Osteocyte (in vitro differentiated cells): ENCODE data around the gene HOOK1. TPM values are rescaled to one million over a fixed set of nuclear protein-coding genes. Genes with fewer than 3 reads are reported as not detected.

Source experiments
- DNase-seq: peaks from one replicate; pipeline ENCODE4 v3.0.0; 2021; ENCODE audit warnings: mixed read lengths; ENCODE audit not compliant: unreplicated experiment; ENCODE audit errors: extremely low spot score
- H3K27ac Mint-ChIP-seq: one replicate; pipeline ENCODE4 v1.8.0; 2021; ENCODE audit warnings: mild to moderate bottlenecking, mixed read lengths; ENCODE audit not compliant: unreplicated experiment
- H3K27me3 Mint-ChIP-seq: one replicate; pipeline ENCODE4 v1.8.0; 2021; ENCODE audit warnings: mixed read lengths; ENCODE audit not compliant: unreplicated experiment
- H3K36me3 Mint-ChIP-seq: one replicate; pipeline ENCODE4 v1.8.0; 2021; ENCODE audit warnings: mixed read lengths; ENCODE audit not compliant: unreplicated experiment
- H3K4me1 Mint-ChIP-seq: one replicate; pipeline ENCODE4 v1.8.0; 2021; ENCODE audit warnings: mixed read lengths; ENCODE audit not compliant: unreplicated experiment
- H3K4me3 Mint-ChIP-seq: one replicate; pipeline ENCODE4 v1.8.0; 2021; ENCODE audit warnings: mild to moderate bottlenecking, moderate library complexity, mixed read lengths; ENCODE audit not compliant: unreplicated experiment
- H3K9me3 Mint-ChIP-seq: one replicate; pipeline ENCODE4 v1.8.0; 2021; ENCODE audit warnings: mixed read lengths; ENCODE audit not compliant: unreplicated experiment
- total RNA-seq: library from RNA; stranded (reverse); gene quantifications from 2 replicates; pipeline ENCODE4 v1.2.1, GENCODE V29; 2021
- TF ChIP-seq, protein P1 (sequence below): fragments of 200-600 bp; sonication (generic); IDR thresholded peaks from 2 replicates; pipeline ENCODE4 v1.5.0; 2021; ENCODE audit warnings: antibody characterized with exemption, mild to moderate bottlenecking, moderate library complexity

The HOOK1 gene
- total RNA-seq, 1 donor from 2014 or later, result not detected

GRCh38 chr1:59856725-59857338 is 42.1 kb downstream of the HOOK1 start:
- H3K27ac Mint-ChIP-seq, result no peak overlapping the region
- H3K36me3 Mint-ChIP-seq, result no peaks in the 10 kb centered on the region
- DNase-seq, result no peak
- H3K4me3 Mint-ChIP-seq, result no peak overlapping the region
- peaks cover 44% of the 10 kb centered on the region for H3K27me3 Mint-ChIP-seq
- H3K9me3 Mint-ChIP-seq, result peaks cover 6% of the 10 kb centered on the region
- H3K4me1 Mint-ChIP-seq, result no peaks in the 10 kb centered on the region
- TF ChIP-seq, protein P1, sequence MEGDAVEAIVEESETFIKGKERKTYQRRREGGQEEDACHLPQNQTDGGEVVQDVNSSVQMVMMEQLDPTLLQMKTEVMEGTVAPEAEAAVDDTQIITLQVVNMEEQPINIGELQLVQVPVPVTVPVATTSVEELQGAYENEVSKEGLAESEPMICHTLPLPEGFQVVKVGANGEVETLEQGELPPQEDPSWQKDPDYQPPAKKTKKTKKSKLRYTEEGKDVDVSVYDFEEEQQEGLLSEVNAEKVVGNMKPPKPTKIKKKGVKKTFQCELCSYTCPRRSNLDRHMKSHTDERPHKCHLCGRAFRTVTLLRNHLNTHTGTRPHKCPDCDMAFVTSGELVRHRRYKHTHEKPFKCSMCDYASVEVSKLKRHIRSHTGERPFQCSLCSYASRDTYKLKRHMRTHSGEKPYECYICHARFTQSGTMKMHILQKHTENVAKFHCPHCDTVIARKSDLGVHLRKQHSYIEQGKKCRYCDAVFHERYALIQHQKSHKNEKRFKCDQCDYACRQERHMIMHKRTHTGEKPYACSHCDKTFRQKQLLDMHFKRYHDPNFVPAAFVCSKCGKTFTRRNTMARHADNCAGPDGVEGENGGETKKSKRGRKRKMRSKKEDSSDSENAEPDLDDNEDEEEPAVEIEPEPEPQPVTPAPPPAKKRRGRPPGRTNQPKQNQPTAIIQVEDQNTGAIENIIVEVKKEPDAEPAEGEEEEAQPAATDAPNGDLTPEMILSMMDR, result no peak

- H3K27me3 Mint-ChIP-seq, result peaks cover 42% of the 10 kb centered on the region
- H3K4me3 Mint-ChIP-seq, result no peak overlapping the region
- TF ChIP-seq, protein P1, result no peak
- H3K36me3 Mint-ChIP-seq, result no peaks in the 10 kb centered on the region
- DNase-seq, result no peak
- H3K9me3 Mint-ChIP-seq, result peaks cover 6% of the 10 kb centered on the region
- H3K4me1 Mint-ChIP-seq, result no peaks in the 10 kb centered on the region
- H3K27ac Mint-ChIP-seq, result no peak overlapping the region
Measured at GRCh38 chr1:59857679-59858354, 43.1 kb downstream of the HOOK1 start.

DNA sequence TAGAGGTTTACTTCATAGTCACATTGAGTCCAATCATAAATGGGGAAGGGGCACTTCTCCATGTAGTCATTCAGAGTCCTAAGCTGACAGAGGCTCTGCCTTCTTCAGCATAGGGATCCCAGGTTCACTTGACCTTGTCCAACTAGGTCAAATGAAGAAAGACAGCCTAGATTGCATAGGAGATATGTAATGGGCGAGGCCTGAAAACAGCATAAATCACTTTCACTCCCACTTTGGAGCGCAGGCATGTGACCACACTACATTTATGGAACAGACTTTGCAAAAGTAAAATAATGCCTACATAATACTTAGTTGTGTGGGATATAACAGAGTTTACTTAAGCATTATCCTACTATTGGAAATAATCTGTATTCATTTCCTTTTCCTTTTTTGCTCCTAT is 51.7 kb downstream of the HOOK1 start:
- peaks cover 34% of the 10 kb centered on the region for H3K27me3 Mint-ChIP-seq
- H3K9me3 Mint-ChIP-seq, result no peaks in the 10 kb centered on the region
- H3K36me3 Mint-ChIP-seq, result no peaks in the 10 kb centered on the region
- H3K4me1 Mint-ChIP-seq, result peaks cover 6% of the 10 kb centered on the region
- H3K4me3 Mint-ChIP-seq, result no peak overlapping the region
- H3K27ac Mint-ChIP-seq, result no peak overlapping the region
- TF ChIP-seq, protein P1, result no peak
- DNase-seq, result no peak

DNA sequence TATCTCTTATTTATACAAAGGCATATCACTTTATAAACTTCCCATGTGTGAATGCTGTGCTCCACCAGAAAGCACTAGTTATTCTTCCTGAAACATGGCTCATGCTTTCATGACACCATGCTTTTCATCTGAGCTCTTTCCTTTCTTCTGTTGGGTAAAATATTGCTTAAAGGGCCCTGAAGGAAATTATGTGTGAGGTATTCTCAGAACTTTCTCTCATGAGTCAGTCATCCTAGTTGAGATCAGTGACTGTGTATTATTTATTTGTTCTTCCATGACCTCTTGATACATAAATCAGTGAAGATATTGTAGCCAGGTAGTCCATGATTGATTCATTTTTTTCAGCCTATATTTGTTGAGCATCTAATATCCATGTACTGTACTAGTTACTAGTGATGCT is 57.0 kb downstream of the HOOK1 start:
- H3K27me3 Mint-ChIP-seq, result peaks cover 26% of the 10 kb centered on the region
- no peak overlapping the region for H3K4me3 Mint-ChIP-seq
- DNase-seq, result no peak
- H3K9me3 Mint-ChIP-seq, result no peaks in the 10 kb centered on the region
- H3K4me1 Mint-ChIP-seq, result no peaks in the 10 kb centered on the region
- H3K27ac Mint-ChIP-seq, result no peak overlapping the region
- TF ChIP-seq, protein P1, result no peak
- H3K36me3 Mint-ChIP-seq, result no peaks in the 10 kb centered on the region

DNA sequence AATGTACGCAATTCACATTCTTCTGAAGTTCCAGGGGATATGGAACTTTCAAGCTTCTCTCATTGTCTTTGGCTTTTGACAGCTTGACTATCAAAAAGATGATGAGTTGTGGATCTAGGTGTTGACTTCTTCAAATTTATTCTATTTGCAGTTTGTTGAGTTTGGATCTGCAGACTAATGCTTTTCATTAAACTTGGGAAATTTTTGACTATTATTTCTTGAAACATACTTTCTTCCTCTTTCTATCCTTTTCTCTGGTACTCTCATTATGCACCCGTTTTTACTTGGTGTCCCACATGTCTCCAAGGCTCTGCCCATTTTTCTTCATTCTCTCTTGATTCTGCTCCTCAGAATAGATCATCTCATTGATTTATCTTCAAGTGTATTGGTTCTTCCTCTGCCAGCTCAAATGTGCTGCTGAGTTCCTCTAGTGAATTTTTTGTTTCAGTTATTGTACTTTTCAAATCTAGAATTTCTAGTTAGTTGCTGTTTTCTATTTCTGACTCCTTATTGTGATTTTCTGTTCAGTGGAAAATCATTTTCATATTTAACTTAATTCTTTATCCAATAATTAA is 62.4 kb downstream of the HOOK1 start:
- Mint-ChIP-seq H3K4me1 (no peaks in the 10 kb centered on the region), H3K27ac (no peak overlapping the region), H3K36me3 (no peaks in the 10 kb centered on the region), H3K9me3 (peaks cover 7% of the 10 kb centered on the region), H3K27me3 (peaks cover 24% of the 10 kb centered on the region), H3K4me3 (no peak overlapping the region)
- TF ChIP-seq, protein P1, result no peak
- no peak for DNase-seq
